ENCODE measurements around the gene SLAIN1. TPM values are rescaled to one million over a fixed set of nuclear protein-coding genes. Genes with fewer than 3 reads are reported as not detected.

Gene SLAIN1
- polyA plus RNA-seq, 2 donors, result 1.3 to 2.3 TPM

GRCh38 chr13:77779552-77780272 lies 82.2 kb downstream of the SLAIN1 start:
- no peaks in the 10 kb centered on the region for H3K36me3 ChIP-seq (ENCODE audit: control insufficient read depth in 2 of 2, insufficient read depth in 2 of 2, low read length in 1 of 2)
- H3K4me1 ChIP-seq (ENCODE audit: control insufficient read depth in 2 of 2, insufficient read depth in 2 of 2, low read length in 1 of 2), result no peaks in the 10 kb centered on the region
- WGBS, 2 donors, result 17 to 21% methylated on average over 3 of the region's 3 CpGs
- H3K27me3 ChIP-seq (ENCODE audit: control insufficient read depth in 1 of 2, insufficient read depth in 2 of 2, low read length in 2 of 2), result no peaks in the 10 kb centered on the region
- no peak overlapping the region for H3K4me3 ChIP-seq (ENCODE audit: low read depth in 1 of 2, low read length in 2 of 2)
- H3K9me3 ChIP-seq (ENCODE audit: control insufficient read depth in 2 of 2, insufficient read depth in 1 of 2, low read depth in 1 of 2, low read length in 1 of 2), result no peaks in the 10 kb centered on the region
- no peak overlapping the region for H3K27ac ChIP-seq (ENCODE audit: low read depth in 2 of 2, low read length in 1 of 2)

DNA sequence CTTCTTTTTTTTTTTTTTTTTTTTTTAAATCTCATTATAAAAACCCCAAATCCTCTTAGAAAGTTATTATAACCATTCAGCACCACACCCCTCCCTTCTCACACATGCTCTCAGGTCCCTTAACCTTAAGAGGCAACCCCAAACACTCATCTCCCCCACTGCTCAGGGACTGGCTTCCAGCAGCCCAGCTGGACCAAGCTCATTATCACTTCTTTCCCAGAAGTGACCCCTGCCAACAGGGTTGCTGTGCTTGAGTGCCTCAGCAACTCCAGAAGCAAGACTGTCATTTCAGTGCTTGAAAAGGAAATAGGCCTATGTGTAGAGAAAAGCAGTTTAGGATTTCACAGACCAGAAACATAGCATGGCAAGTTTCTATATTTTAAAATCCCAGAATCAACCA lies 84.3 kb downstream of the SLAIN1 start:
- Histone ChIP-seq H3K27me3 (ENCODE audit: control insufficient read depth in 1 of 2, insufficient read depth in 2 of 2, low read length in 2 of 2) (no peaks in the 10 kb centered on the region), H3K4me1 (ENCODE audit: control insufficient read depth in 2 of 2, insufficient read depth in 2 of 2, low read length in 1 of 2) (no peaks in the 10 kb centered on the region), H3K9me3 (ENCODE audit: control insufficient read depth in 2 of 2, insufficient read depth in 1 of 2, low read depth in 1 of 2, low read length in 1 of 2) (no peaks in the 10 kb centered on the region), H3K4me3 (ENCODE audit: low read depth in 1 of 2, low read length in 2 of 2) (no peak overlapping the region), H3K36me3 (ENCODE audit: control insufficient read depth in 2 of 2, insufficient read depth in 2 of 2, low read length in 1 of 2) (no peaks in the 10 kb centered on the region), H3K27ac (ENCODE audit: low read depth in 2 of 2, low read length in 1 of 2) (no peak overlapping the region)

- 67% methylated on average over 5 of the region's 5 CpGs for WGBS, 2 donors
- no peaks in the 10 kb centered on the region for H3K36me3 ChIP-seq (ENCODE audit: control insufficient read depth in 2 of 2, insufficient read depth in 2 of 2, low read length in 1 of 2)
- no peaks in the 10 kb centered on the region for H3K4me1 ChIP-seq (ENCODE audit: control insufficient read depth in 2 of 2, insufficient read depth in 2 of 2, low read length in 1 of 2)
- H3K27ac ChIP-seq (ENCODE audit: low read depth in 2 of 2, low read length in 1 of 2), result no peak overlapping the region
- H3K27me3 ChIP-seq (ENCODE audit: control insufficient read depth in 1 of 2, insufficient read depth in 2 of 2, low read length in 2 of 2), result no peaks in the 10 kb centered on the region
- H3K4me3 ChIP-seq (ENCODE audit: low read depth in 1 of 2, low read length in 2 of 2), result no peak overlapping the region
- no peaks in the 10 kb centered on the region for H3K9me3 ChIP-seq (ENCODE audit: control insufficient read depth in 2 of 2, insufficient read depth in 1 of 2, low read depth in 1 of 2, low read length in 1 of 2)
Measured at GRCh38 chr13:77784515-77784914, 87.0 kb downstream of the SLAIN1 start.

GRCh38 chr13:77786695-77787287 lies 89.3 kb downstream of the SLAIN1 start:
- H3K9me3 ChIP-seq (ENCODE audit: control insufficient read depth in 2 of 2, insufficient read depth in 1 of 2, low read depth in 1 of 2, low read length in 1 of 2), result peaks cover 5 to 14% of the 10 kb centered on the region in 2 donors
- no peak overlapping the region for H3K27ac ChIP-seq (ENCODE audit: low read depth in 2 of 2, low read length in 1 of 2)
- H3K4me1 ChIP-seq (ENCODE audit: control insufficient read depth in 2 of 2, insufficient read depth in 2 of 2, low read length in 1 of 2), result no peaks in the 10 kb centered on the region
- H3K4me3 ChIP-seq (ENCODE audit: low read depth in 1 of 2, low read length in 2 of 2), result no peak overlapping the region
- H3K36me3 ChIP-seq (ENCODE audit: control insufficient read depth in 2 of 2, insufficient read depth in 2 of 2, low read length in 1 of 2), result no peaks in the 10 kb centered on the region
- WGBS, 2 donors, result 59 to 70% methylated on average over 2 of the region's 2 CpGs
- H3K27me3 ChIP-seq (ENCODE audit: control insufficient read depth in 1 of 2, insufficient read depth in 2 of 2, low read length in 2 of 2), result no peaks in the 10 kb centered on the region

DNA sequence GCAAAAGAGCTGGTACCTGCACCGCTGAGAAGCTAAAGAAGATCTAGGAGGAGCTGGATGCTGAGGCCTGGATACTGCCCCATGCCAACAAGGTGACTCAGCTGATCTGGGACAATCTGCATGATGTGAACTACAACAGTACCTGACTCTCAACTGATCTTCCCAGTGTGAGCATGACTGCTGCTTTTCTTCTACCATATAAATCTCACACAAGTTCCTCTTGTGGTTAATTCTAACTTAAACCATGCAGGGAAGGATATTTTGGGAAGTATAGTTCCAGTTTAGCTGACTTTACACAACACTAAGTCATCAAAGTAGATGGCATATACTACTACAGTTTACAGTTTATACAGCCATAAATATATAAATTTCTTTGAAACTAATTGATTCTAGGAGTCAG lies 91.9 kb downstream of the SLAIN1 start:
- Histone ChIP-seq H3K36me3 (ENCODE audit: control insufficient read depth in 2 of 2, insufficient read depth in 2 of 2, low read length in 1 of 2) (no peaks in the 10 kb centered on the region), H3K4me1 (ENCODE audit: control insufficient read depth in 2 of 2, insufficient read depth in 2 of 2, low read length in 1 of 2) (no peaks in the 10 kb centered on the region), H3K27me3 (ENCODE audit: control insufficient read depth in 1 of 2, insufficient read depth in 2 of 2, low read length in 2 of 2) (no peaks in the 10 kb centered on the region), H3K9me3 (ENCODE audit: control insufficient read depth in 2 of 2, insufficient read depth in 1 of 2, low read depth in 1 of 2, low read length in 1 of 2) (peaks cover 5 to 14% of the 10 kb centered on the region in 2 donors), H3K4me3 (ENCODE audit: low read depth in 1 of 2, low read length in 2 of 2) (no peak overlapping the region), H3K27ac (ENCODE audit: low read depth in 2 of 2, low read length in 1 of 2) (no peak overlapping the region)
- 88 to 94% methylated on average over 1 of the region's 1 CpG for WGBS, 2 donors

GRCh38 chr13:77800219-77800618 lies 102.7 kb downstream of the SLAIN1 start:
- Histone ChIP-seq H3K4me3 (ENCODE audit: low read depth in 1 of 2, low read length in 2 of 2) (no peak overlapping the region), H3K36me3 (ENCODE audit: control insufficient read depth in 2 of 2, insufficient read depth in 2 of 2, low read length in 1 of 2) (no peaks in the 10 kb centered on the region), H3K27ac (ENCODE audit: low read depth in 2 of 2, low read length in 1 of 2) (no peak overlapping the region), H3K9me3 (ENCODE audit: control insufficient read depth in 2 of 2, insufficient read depth in 1 of 2, low read depth in 1 of 2, low read length in 1 of 2) (no peaks in the 10 kb centered on the region), H3K27me3 (ENCODE audit: control insufficient read depth in 1 of 2, insufficient read depth in 2 of 2, low read length in 2 of 2) (no peaks in the 10 kb centered on the region), H3K4me1 (ENCODE audit: control insufficient read depth in 2 of 2, insufficient read depth in 2 of 2, low read length in 1 of 2) (no peaks in the 10 kb centered on the region)
- 70 to 74% methylated on average over 3 of the region's 3 CpGs for WGBS, 2 donors

DNA sequence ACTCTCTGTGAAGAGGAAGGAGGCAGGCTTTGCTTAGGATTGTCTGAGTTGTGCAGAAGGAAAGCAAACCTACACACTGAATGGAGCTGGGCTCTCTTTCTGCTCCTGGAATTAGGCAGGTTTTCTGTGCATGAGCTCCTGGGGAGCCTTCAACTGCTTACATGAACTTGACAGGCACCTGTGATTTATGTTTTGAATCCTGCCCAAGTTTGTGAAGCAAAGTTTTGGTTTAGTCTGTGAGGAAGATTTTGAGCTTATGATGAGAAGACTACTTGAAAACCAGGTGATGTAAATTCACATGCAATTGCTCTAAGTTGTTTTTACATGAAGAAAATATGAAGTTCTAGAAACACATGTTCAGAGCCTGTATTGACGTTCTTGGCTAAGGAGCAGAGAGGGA lies 109.0 kb downstream of the SLAIN1 start:
- Histone ChIP-seq H3K36me3 (ENCODE audit: control insufficient read depth in 2 of 2, insufficient read depth in 2 of 2, low read length in 1 of 2) (no peaks in the 10 kb centered on the region), H3K9me3 (ENCODE audit: control insufficient read depth in 2 of 2, insufficient read depth in 1 of 2, low read depth in 1 of 2, low read length in 1 of 2) (peaks cover 0 to 3% of the 10 kb centered on the region in 2 donors), H3K27ac (ENCODE audit: low read depth in 2 of 2, low read length in 1 of 2) (no peak overlapping the region), H3K27me3 (ENCODE audit: control insufficient read depth in 1 of 2, insufficient read depth in 2 of 2, low read length in 2 of 2) (no peaks in the 10 kb centered on the region), H3K4me3 (ENCODE audit: low read depth in 1 of 2, low read length in 2 of 2) (no peak overlapping the region), H3K4me1 (ENCODE audit: control insufficient read depth in 2 of 2, insufficient read depth in 2 of 2, low read length in 1 of 2) (no peaks in the 10 kb centered on the region)
- WGBS, 2 donors, result 56 to 57% methylated on average over 1 of the region's 1 CpG

- Histone ChIP-seq H3K27me3 (ENCODE audit: control insufficient read depth in 1 of 2, insufficient read depth in 2 of 2, low read length in 2 of 2) (no peaks in the 10 kb centered on the region), H3K27ac (ENCODE audit: low read depth in 2 of 2, low read length in 1 of 2) (no peak overlapping the region), H3K36me3 (ENCODE audit: control insufficient read depth in 2 of 2, insufficient read depth in 2 of 2, low read length in 1 of 2) (no peaks in the 10 kb centered on the region), H3K4me1 (ENCODE audit: control insufficient read depth in 2 of 2, insufficient read depth in 2 of 2, low read length in 1 of 2) (no peaks in the 10 kb centered on the region), H3K4me3 (ENCODE audit: low read depth in 1 of 2, low read length in 2 of 2) (no peak overlapping the region), H3K9me3 (ENCODE audit: control insufficient read depth in 2 of 2, insufficient read depth in 1 of 2, low read depth in 1 of 2, low read length in 1 of 2) (peaks cover 0 to 3% of the 10 kb centered on the region in 2 donors)
- WGBS, 2 donors, result 78 to 86% methylated on average over 6 of the region's 6 CpGs
Measured at GRCh38 chr13:77807431-77808135, 110.1 kb downstream of the SLAIN1 start.

GRCh38 chr13:77810430-77810829 lies 112.9 kb downstream of the SLAIN1 start:
- no peaks in the 10 kb centered on the region for H3K4me1 ChIP-seq (ENCODE audit: control insufficient read depth in 2 of 2, insufficient read depth in 2 of 2, low read length in 1 of 2)
- H3K9me3 ChIP-seq (ENCODE audit: control insufficient read depth in 2 of 2, insufficient read depth in 1 of 2, low read depth in 1 of 2, low read length in 1 of 2), result peaks cover 0 to 3% of the 10 kb centered on the region in 2 donors
- 39 to 47% methylated on average over 2 of the region's 2 CpGs for WGBS, 2 donors
- no peak overlapping the region for H3K4me3 ChIP-seq (ENCODE audit: low read depth in 1 of 2, low read length in 2 of 2)
- H3K27ac ChIP-seq (ENCODE audit: low read depth in 2 of 2, low read length in 1 of 2), result no peak overlapping the region
- H3K27me3 ChIP-seq (ENCODE audit: control insufficient read depth in 1 of 2, insufficient read depth in 2 of 2, low read length in 2 of 2), result no peaks in the 10 kb centered on the region
- H3K36me3 ChIP-seq (ENCODE audit: control insufficient read depth in 2 of 2, insufficient read depth in 2 of 2, low read length in 1 of 2), result no peaks in the 10 kb centered on the region

All from esophagus (tissue), 2 donors.